Tibial nerve (tissue), 4 donors: ENCODE measurements around the gene EMC9.

Source experiments
- CTCF ChIP-seq, 5 experiments: fragments of 200-600 bp in 3 of 5; fragments of 450-650 bp in 2 of 5; sonication (generic) in 3 of 5; IDR thresholded peaks; one replicate each; pipeline ENCODE4 v1.5.1; 2016 to 2019; ENCODE audit warnings: antibody characterized with exemption in 5 of 5, mild to moderate bottlenecking in 3 of 5, moderate library complexity in 2 of 5
- EP300 ChIP-seq, 2 donors: sonication (generic); formaldehyde crosslinking; IDR thresholded peaks; one replicate each; pipeline ENCODE4 v1.6.1; 2017; ENCODE audit warnings: antibody characterized with exemption in 2 of 2, mild to moderate bottlenecking in 1 of 2

- TF ChIP-seq CTCF (IDR thresholded peaks at IDR 0.05) (no peak), EP300 (IDR thresholded peaks at IDR 0.05) (no peak)
These were observed 8.4 kb downstream of the EMC9 start for GRCh38 chr14:24132976-24133375.
